IPS-20b (cell line): Measurements from ENCODE around the gene RAB8A.
"Not testable (repeated sequence)": the region's sequence is repeated elsewhere in the genome, so short reads cannot be mapped to it uniquely, and the experiment has no call there.

Experiments used
- H3K27ac ChIP-seq: one replicate; pipeline ENCODE4 v1.5.1; 2013; ENCODE audit warnings: low read length
- H3K27me3 ChIP-seq: 2 replicates; pipeline ENCODE4 v1.6.1; 2013; ENCODE audit warnings: mild to moderate bottlenecking, low read length, inconsistent platforms; ENCODE audit not compliant: insufficient read depth
- H3K36me3 ChIP-seq: 2 replicates; pipeline ENCODE4 v1.6.1; 2013; ENCODE audit warnings: low read depth, mild to moderate bottlenecking, inconsistent platforms, low read length, moderate library complexity; ENCODE audit not compliant: insufficient read depth
- H3K4me1 ChIP-seq: 2 replicates; pipeline ENCODE4 v1.6.1; 2013; ENCODE audit warnings: mild to moderate bottlenecking, control low read depth, inconsistent platforms, low read length, moderate library complexity; ENCODE audit not compliant: insufficient read depth
- H3K4me3 ChIP-seq: 2 replicates; pipeline ENCODE4 v1.5.1; 2013; ENCODE audit warnings: mild to moderate bottlenecking, low read length, inconsistent platforms
- H3K9ac ChIP-seq: 2 replicates; pipeline ENCODE4 v1.6.1; 2013; ENCODE audit warnings: low read depth, mild to moderate bottlenecking, inconsistent platforms, low read length, moderate library complexity
- H3K9me3 ChIP-seq: 2 replicates; pipeline ENCODE4 v1.6.1; 2013; ENCODE audit warnings: mild to moderate bottlenecking, low read depth, low read length, inconsistent platforms; ENCODE audit not compliant: insufficient read depth

Gene RAB8A

GRCh38 chr19:16099314-16099965 lies 12.2 kb upstream of the RAB8A start:
- H3K27ac ChIP-seq, H3K9ac ChIP-seq, H3K4me3 ChIP-seq, H3K4me1 ChIP-seq, H3K27me3 ChIP-seq, H3K9me3 ChIP-seq: not testable (repeated sequence)
- peaks cover 93% of the 10 kb centered on the region for H3K36me3 ChIP-seq

GRCh38 chr19:16100524-16100923 lies 11.2 kb upstream of the RAB8A start:
- no peak overlapping the region for H3K9ac ChIP-seq
- H3K9me3 ChIP-seq = no peaks in the 10 kb centered on the region
- H3K36me3 ChIP-seq = peaks cover 82% of the 10 kb centered on the region
- no peaks in the 10 kb centered on the region for H3K4me1 ChIP-seq
- no peak overlapping the region for H3K4me3 ChIP-seq
- H3K27ac ChIP-seq = no peak overlapping the region
- H3K27me3 ChIP-seq = no peaks in the 10 kb centered on the region

GRCh38 chr19:16104722-16105121 lies 7.0 kb upstream of the RAB8A start:
- no peaks in the 10 kb centered on the region for H3K9me3 ChIP-seq
- no peaks in the 10 kb centered on the region for H3K27me3 ChIP-seq
- peaks cover 40% of the 10 kb centered on the region for H3K36me3 ChIP-seq
- H3K4me3 ChIP-seq = no peak overlapping the region
- no peak overlapping the region for H3K9ac ChIP-seq
- no peak overlapping the region for H3K27ac ChIP-seq
- peaks cover 2% of the 10 kb centered on the region; the same call in 1 of the 2 replicates for H3K4me1 ChIP-seq

GRCh38 chr19:16106121-16106520 lies 5.6 kb upstream of the RAB8A start:
- no peak overlapping the region for H3K27ac ChIP-seq
- no peaks in the 10 kb centered on the region for H3K9me3 ChIP-seq
- peaks cover 26% of the 10 kb centered on the region for H3K36me3 ChIP-seq
- no peak overlapping the region for H3K4me3 ChIP-seq
- H3K4me1 ChIP-seq = peaks cover 2% of the 10 kb centered on the region; the same call in 1 of the 2 replicates
- H3K27me3 ChIP-seq = no peaks in the 10 kb centered on the region
- H3K9ac ChIP-seq = no peak overlapping the region

GRCh38 chr19:16111909-16112752 lies 442 bp downstream of the RAB8A start:
- peak overlapping the region; percentile 95 for H3K4me3 ChIP-seq
- peaks cover 22% of the 10 kb centered on the region; the same call in 1 of the 2 replicates for H3K36me3 ChIP-seq
- H3K9ac ChIP-seq = peak overlapping the region; percentile 94
- peaks cover 7% of the 10 kb centered on the region for H3K4me1 ChIP-seq
- no peaks in the 10 kb centered on the region for H3K9me3 ChIP-seq
- H3K27me3 ChIP-seq = no peaks in the 10 kb centered on the region
- H3K27ac ChIP-seq = peak overlapping the region; percentile 45

- H3K4me3 ChIP-seq = peak overlapping the region; percentile 95
- H3K9me3 ChIP-seq = no peaks in the 10 kb centered on the region
- peak overlapping the region; percentile 94; the same call in 1 of the 2 replicates for H3K9ac ChIP-seq
- H3K4me1 ChIP-seq = peaks cover 7% of the 10 kb centered on the region; the same call in 1 of the 2 replicates
- no peaks in the 10 kb centered on the region for H3K27me3 ChIP-seq
- H3K36me3 ChIP-seq = peaks cover 22% of the 10 kb centered on the region; the same call in 1 of the 2 replicates
- no peak overlapping the region for H3K27ac ChIP-seq
Measured at GRCh38 chr19:16112778-16113177, 1.1 kb downstream of the RAB8A start.

- H3K27ac ChIP-seq = no peak overlapping the region
- peaks cover 32% of the 10 kb centered on the region for H3K36me3 ChIP-seq
- H3K27me3 ChIP-seq = no peaks in the 10 kb centered on the region
- no peak overlapping the region for H3K4me3 ChIP-seq
- no peaks in the 10 kb centered on the region for H3K9me3 ChIP-seq
- no peak overlapping the region for H3K9ac ChIP-seq
- peaks cover 7% of the 10 kb centered on the region; the same call in 1 of the 2 replicates for H3K4me1 ChIP-seq
Measured at GRCh38 chr19:16113727-16114126, 2.0 kb downstream of the RAB8A start.

GRCh38 chr19:16115301-16116039 lies 3.8 kb downstream of the RAB8A start:
- Histone ChIP-seq H3K9ac (no peak overlapping the region), H3K27ac (no peak overlapping the region), H3K4me1 (peaks cover 7% of the 10 kb centered on the region; the same call in 1 of the 2 replicates), H3K36me3 (peaks cover 47% of the 10 kb centered on the region), H3K9me3 (no peaks in the 10 kb centered on the region), H3K4me3 (no peak overlapping the region), H3K27me3 (no peaks in the 10 kb centered on the region)

GRCh38 chr19:16116067-16116466 lies 4.4 kb downstream of the RAB8A start:
- no peak overlapping the region for H3K9ac ChIP-seq
- H3K4me3 ChIP-seq = no peak overlapping the region
- no peak overlapping the region for H3K27ac ChIP-seq
- H3K4me1 ChIP-seq = peaks cover 7% of the 10 kb centered on the region; the same call in 1 of the 2 replicates
- no peaks in the 10 kb centered on the region for H3K27me3 ChIP-seq
- H3K9me3 ChIP-seq = no peaks in the 10 kb centered on the region
- peaks cover 52% of the 10 kb centered on the region for H3K36me3 ChIP-seq

GRCh38 chr19:16117594-16118033 lies 5.9 kb downstream of the RAB8A start:
- no peak overlapping the region for H3K4me3 ChIP-seq
- no peaks in the 10 kb centered on the region for H3K27me3 ChIP-seq
- H3K4me1 ChIP-seq = peaks cover 3% of the 10 kb centered on the region; the same call in 1 of the 2 replicates
- no peak overlapping the region for H3K27ac ChIP-seq
- no peaks in the 10 kb centered on the region for H3K9me3 ChIP-seq
- H3K36me3 ChIP-seq = peaks cover 68% of the 10 kb centered on the region
- no peak overlapping the region for H3K9ac ChIP-seq

GRCh38 chr19:16118489-16119033 lies 6.9 kb downstream of the RAB8A start:
- Histone ChIP-seq H3K36me3 (peaks cover 76% of the 10 kb centered on the region), H3K9ac (no peak overlapping the region), H3K27me3 (no peaks in the 10 kb centered on the region), H3K9me3 (no peaks in the 10 kb centered on the region), H3K4me3 (no peak overlapping the region), H3K4me1 (no peaks in the 10 kb centered on the region; the same call in 1 of the 2 replicates), H3K27ac (no peak overlapping the region)
